Left renal pelvis (tissue), 4 donors: ENCODE measurements around the gene ZSWIM1. TPM values are rescaled to one million over a fixed set of nuclear protein-coding genes. Genes with fewer than 3 reads are reported as not detected.
"Not testable (repeated sequence)": the region's sequence is repeated elsewhere in the genome, so short reads cannot be mapped to it uniquely, and the experiment has no call there.

Experiments used
- DNase-seq, 4 donors: peaks; one replicate each; pipeline ENCODE4 v3.0.0-alpha.2; 2013; ENCODE audit warnings: low read depth in 4 of 4, low spot score in 3 of 4
- polyA plus RNA-seq, 4 donors: library from polyadenylated mRNA; unstranded; fragments of 120-200 nt; gene quantifications; one replicate each; pipeline ENCODE4 v1.2.1, GENCODE V29; 2013; ENCODE audit not compliant: insufficient read length in 4 of 4

ZSWIM1 gene
- polyA plus RNA-seq, 4 donors, result 11.1 to 19.4 (median 13.9) TPM

- DNase-seq, result no peak
These were observed 40.5 kb downstream of the ZSWIM1 start for GRCh38 chr20:45921337-45922189.

GRCh38 chr20:45924391-45925261 lies 43.6 kb downstream of the ZSWIM1 start:
- DNase-seq, result peak in 2 of 4 donors; percentile 45 to 59

GRCh38 chr20:45925821-45926506 lies 44.9 kb downstream of the ZSWIM1 start:
- no peak for DNase-seq

GRCh38 chr20:45926731-45927070 lies 45.7 kb downstream of the ZSWIM1 start:
- no peak for DNase-seq

GRCh38 chr20:45927071-45927878 lies 46.2 kb downstream of the ZSWIM1 start:
- no peak for DNase-seq

GRCh38 chr20:45931680-45932079 lies 50.7 kb downstream of the ZSWIM1 start:
- DNase-seq, result not testable (repeated sequence)

GRCh38 chr20:45933266-45934045 lies 52.4 kb downstream of the ZSWIM1 start:
- DNase-seq, result peak in 2 of 4 donors; percentile 45 to 55

- peak in 1 of 4 donors; percentile 41 for DNase-seq
These were observed 53.1 kb downstream of the ZSWIM1 start for GRCh38 chr20:45934046-45934585.

Other genes starting within 250 kb of the ZSWIM1 start
- gene WFDC9, start 249.9 kb upstream of the ZSWIM1 start, polyA plus RNA-seq, result not detected
- not detected for gene WFDC11, start 211.0 kb upstream of the ZSWIM1 start, polyA plus RNA-seq
- under 1 TPM in 1 of 4 donors, not detected in 3; 0.13 TPM for gene WFDC13, start 179.2 kb upstream of the ZSWIM1 start, polyA plus RNA-seq
- not detected for gene WFDC10B, start 176.2 kb upstream of the ZSWIM1 start, polyA plus RNA-seq
- not detected for gene SPINT4, start 158.9 kb upstream of the ZSWIM1 start, polyA plus RNA-seq
- gene WFDC3, start 89.3 kb upstream of the ZSWIM1 start, polyA plus RNA-seq, result 1 to 10 TPM in 3 of 4 donors, under 1 TPM in 1; 0.90 to 1.6 (median 1.3) TPM
- 10 to 100 TPM; 31.1 to 39.0 (median 34.4) TPM for gene DNTTIP1, start 89.3 kb upstream of the ZSWIM1 start, polyA plus RNA-seq
- gene UBE2C, start 68.6 kb upstream of the ZSWIM1 start, polyA plus RNA-seq, result 10 to 100 TPM; 59.8 to 69.9 (median 67.4) TPM
- 1 to 10 TPM in 1 of 4 donors, under 1 TPM in 3; 0.47 to 1.3 (median 0.58) TPM for gene TNNC2, start 53.9 kb upstream of the ZSWIM1 start, polyA plus RNA-seq
- 10 to 100 TPM; 11.5 to 21.1 (median 15.8) TPM for gene SNX21, start 47.4 kb upstream of the ZSWIM1 start, polyA plus RNA-seq
- 10 to 100 TPM; 16.9 to 31.3 (median 22.8) TPM for gene ACOT8, start 23.8 kb upstream of the ZSWIM1 start, polyA plus RNA-seq
- gene ZSWIM3, start 23.6 kb upstream of the ZSWIM1 start, polyA plus RNA-seq, result 1 to 10 TPM; 4.2 to 5.6 (median 4.9) TPM
- gene SPATA25, start 6.4 kb downstream of the ZSWIM1 start, polyA plus RNA-seq, result 1 to 10 TPM; 1.7 to 7.8 (median 2.8) TPM
- gene NEURL2, start 10.0 kb downstream of the ZSWIM1 start, polyA plus RNA-seq, result 10 to 100 TPM in 1 of 4 donors, 1 to 10 TPM in 3; 2.0 to 11.0 (median 4.3) TPM
- 100 to 1,000 TPM in 3 of 4 donors, 10 to 100 TPM in 1; 83.2 to 156 (median 115) TPM for gene CTSA, start 10.1 kb downstream of the ZSWIM1 start, polyA plus RNA-seq
- gene PLTP, start 30.9 kb downstream of the ZSWIM1 start, polyA plus RNA-seq, result 100 to 1,000 TPM in 3 of 4 donors, 10 to 100 TPM in 1; 72.7 to 139 (median 126) TPM
- gene PCIF1, start 53.5 kb downstream of the ZSWIM1 start, polyA plus RNA-seq, result 10 to 100 TPM; 41.1 to 49.7 (median 43.7) TPM
- gene ZNF335, start 91.0 kb downstream of the ZSWIM1 start, polyA plus RNA-seq, result 10 to 100 TPM; 11.6 to 17.9 (median 12.5) TPM
- under 1 TPM; 0.24 to 0.81 (median 0.42) TPM for gene MMP9, start 127.7 kb downstream of the ZSWIM1 start, polyA plus RNA-seq
- gene SLC12A5, start 148.0 kb downstream of the ZSWIM1 start, polyA plus RNA-seq, result 1 to 10 TPM in 2 of 4 donors, under 1 TPM in 2; 0.85 to 2.3 (median 1.5) TPM
- gene NCOA5, start 208.7 kb downstream of the ZSWIM1 start, polyA plus RNA-seq, result 10 to 100 TPM; 47.0 to 59.8 (median 58.5) TPM
- gene CD40, start 237.1 kb downstream of the ZSWIM1 start, polyA plus RNA-seq, result 1 to 10 TPM; 4.8 to 7.6 (median 5.6) TPM